Esophagus squamous epithelium (tissue), 5 donors: ENCODE data around the gene MAN2B1. TPM values are rescaled to one million over a fixed set of nuclear protein-coding genes. Genes with fewer than 3 reads are reported as not detected.
"Not testable (repeated sequence)": the region's sequence is repeated elsewhere in the genome, so short reads cannot be mapped to it uniquely, and the experiment has no call there.

Experiments used
- DNase-seq: peaks from one replicate; lab custom pipeline; 2025; lab: John Stamatoyannopoulos, UW
- H3K27ac ChIP-seq, 4 donors: fragments of 200-600 bp; sonication (generic); one replicate each; pipeline ENCODE4 v1.5.1; 2016 to 2019; ENCODE audit warnings: mild to moderate bottlenecking in 1 of 4
- H3K27me3 ChIP-seq, 4 donors: fragments of 200-600 bp; sonication (generic); 1 replicate in 3 of 4; 2 replicates in 1 of 4; pipeline versions ENCODE4 v1.5.1 to v1.6.0; 2017 to 2021; ENCODE audit warnings: antibody characterized with exemption in 1 of 4
- H3K36me3 ChIP-seq, 3 donors: fragments of 200-600 bp; sonication (generic); one replicate each; pipeline ENCODE4 v1.5.1; 2016 to 2019
- H3K4me1 ChIP-seq, 3 donors: fragments of 200-600 bp; sonication (generic); one replicate each; pipeline ENCODE4 v1.5.1; 2017 to 2019
- H3K4me3 ChIP-seq, 4 donors: fragments of 200-600 bp; sonication (generic); 1 replicate in 3 of 4; 2 replicates in 1 of 4; pipeline ENCODE4 v1.5.1; 2016 to 2019; ENCODE audit warnings: mild to moderate bottlenecking in 2 of 4, moderate library complexity in 1 of 4
- H3K9me3 ChIP-seq, 3 donors: fragments of 200-600 bp; sonication (generic); one replicate each; pipeline ENCODE4 v1.5.1; 2016 to 2019
- POLR2A ChIP-seq, 4 donors: fragments of 450-650 bp; IDR thresholded peaks; one replicate each; pipeline ENCODE4 v1.6.1; 2017; ENCODE audit warnings: antibody characterized with exemption in 4 of 4, mild to moderate bottlenecking in 4 of 4, moderate library complexity in 3 of 4
- WGBS, 2 donors: methylation state at CpG; one replicate each; pipeline ENCODE4 v1.1.5; 2018; 5-methylcytosine and 5-hydroxymethylcytosine counted together
- intact Hi-C: fragments of 100-400 bp; cut with DNase I; formaldehyde crosslinking; loops from one replicate; pipeline ENCODE4 v1.15.0; 2022
- total RNA-seq, 4 donors: library from RNA; depleted of rRNA; stranded (reverse); fragments of >200 nt; gene quantifications; one replicate each; pipeline ENCODE4 v1.1.0, GENCODE V29; 2016
- TF ChIP-seq, protein P1 (sequence below), 6 experiments: fragments of 450-650 bp in 4 of 6; fragments of 200-600 bp in 2 of 6; sonication (generic) in 2 of 6; IDR thresholded peaks; one replicate each; pipeline ENCODE4 v1.5.1; 2016 to 2019; ENCODE audit warnings: antibody characterized with exemption in 6 of 6, mild to moderate bottlenecking in 4 of 6, moderate library complexity in 4 of 6
- donor health status: DM: yes; HTN: yes; CAD: no.

Gene MAN2B1
- total RNA-seq, result 10 to 100 TPM; 25.5 to 55.5 (median 39.4) TPM

DNA sequence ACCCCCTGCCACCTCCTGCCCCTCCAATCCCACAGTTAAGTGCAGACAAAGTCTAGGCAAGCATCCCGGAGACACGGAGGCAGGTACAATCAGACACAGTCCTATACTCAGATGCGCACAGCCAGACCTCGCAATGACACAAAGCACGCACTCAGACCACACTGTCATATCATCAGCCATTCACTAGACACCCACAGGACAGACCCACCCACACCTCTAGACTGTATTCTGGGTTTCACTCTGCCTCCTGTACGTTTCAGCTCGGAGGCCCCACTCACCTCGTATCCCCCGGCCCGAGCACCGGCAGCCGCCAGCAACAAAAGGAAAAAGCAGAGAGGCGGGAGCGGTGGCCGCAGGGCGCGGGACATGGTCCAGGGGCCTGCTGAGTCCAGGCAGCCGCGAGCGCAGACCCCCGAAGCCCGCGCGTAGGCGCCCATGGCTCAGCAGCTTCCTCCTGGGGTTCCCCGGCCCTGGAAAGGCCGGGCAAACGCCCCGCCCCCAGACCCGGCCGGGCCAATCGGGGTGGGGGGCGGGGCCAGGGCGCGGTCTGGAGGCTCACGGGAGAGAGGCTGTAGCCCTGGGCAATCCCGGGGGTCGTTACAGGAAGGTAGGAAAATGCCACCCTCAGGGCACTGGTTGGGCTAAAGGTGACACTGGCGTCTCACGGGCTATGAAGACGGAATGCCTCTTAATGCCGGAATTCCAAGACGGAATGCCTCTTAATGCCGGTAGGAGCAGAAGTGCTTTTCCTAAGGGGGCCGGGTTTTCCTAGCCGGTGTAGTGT, at the start of gene MAN2B1, which contains the start of gene WDR83:
MAN2B1 (minus strand) TSS at position 478 of the 784 bp plus-strand sequence; CDS start at position 437, 41 bp downstream.
WDR83 (plus strand) TSS at position 543 of the 784 bp plus-strand sequence. CDS start 2,984 bp downstream, outside the sequence.
- TF ChIP-seq, protein P1, sequence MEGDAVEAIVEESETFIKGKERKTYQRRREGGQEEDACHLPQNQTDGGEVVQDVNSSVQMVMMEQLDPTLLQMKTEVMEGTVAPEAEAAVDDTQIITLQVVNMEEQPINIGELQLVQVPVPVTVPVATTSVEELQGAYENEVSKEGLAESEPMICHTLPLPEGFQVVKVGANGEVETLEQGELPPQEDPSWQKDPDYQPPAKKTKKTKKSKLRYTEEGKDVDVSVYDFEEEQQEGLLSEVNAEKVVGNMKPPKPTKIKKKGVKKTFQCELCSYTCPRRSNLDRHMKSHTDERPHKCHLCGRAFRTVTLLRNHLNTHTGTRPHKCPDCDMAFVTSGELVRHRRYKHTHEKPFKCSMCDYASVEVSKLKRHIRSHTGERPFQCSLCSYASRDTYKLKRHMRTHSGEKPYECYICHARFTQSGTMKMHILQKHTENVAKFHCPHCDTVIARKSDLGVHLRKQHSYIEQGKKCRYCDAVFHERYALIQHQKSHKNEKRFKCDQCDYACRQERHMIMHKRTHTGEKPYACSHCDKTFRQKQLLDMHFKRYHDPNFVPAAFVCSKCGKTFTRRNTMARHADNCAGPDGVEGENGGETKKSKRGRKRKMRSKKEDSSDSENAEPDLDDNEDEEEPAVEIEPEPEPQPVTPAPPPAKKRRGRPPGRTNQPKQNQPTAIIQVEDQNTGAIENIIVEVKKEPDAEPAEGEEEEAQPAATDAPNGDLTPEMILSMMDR (IDR thresholded peaks at IDR 0.05), result peak in 1 of 6 experiments; percentile 12
- peak in 2 of 4 donors; percentile 21 to 34 for TF ChIP-seq POLR2A (IDR thresholded peaks at IDR 0.05)
- peak within 1 kb of the TSS; percentile 70 to 93 (median 76) for H3K4me3 ChIP-seq
- intact Hi-C loops, result no loop called here
- 0 to 4% methylated on average over 7 to 8 of the region's 46 CpGs for WGBS, 2 donors
- H3K27me3 ChIP-seq, result no peaks in the 10 kb centered on the region
- no peaks in the 10 kb centered on the region for H3K9me3 ChIP-seq
- H3K4me1 ChIP-seq, result peaks cover 30 to 61% (median 38%) of the 10 kb centered on the region in 3 donors
- peak within 1 kb of the TSS; percentile 80 to 86 (median 82) for H3K27ac ChIP-seq
- peaks cover 0 to 48% (median 21%) of the 10 kb centered on the region in 3 donors for H3K36me3 ChIP-seq
- DNase-seq, result no peak

DNA sequence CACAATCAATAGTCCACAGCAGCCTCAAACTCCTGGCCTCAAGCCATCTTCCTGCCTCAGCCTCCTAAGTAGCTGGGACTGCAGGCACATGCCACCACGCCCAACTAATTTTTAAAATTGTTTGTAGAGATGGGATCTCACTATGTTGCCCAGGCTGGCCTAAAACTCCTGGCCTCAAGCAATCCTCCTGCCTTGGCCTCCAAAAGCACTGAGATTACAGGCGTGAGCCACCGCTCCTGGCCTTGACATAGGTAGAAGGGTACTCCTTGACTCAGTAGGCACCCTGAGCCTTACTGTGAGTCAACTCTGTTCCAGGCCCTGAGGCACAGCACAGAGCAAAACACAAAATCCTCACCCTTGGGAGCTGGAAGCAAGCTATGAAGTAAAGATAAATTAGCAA, 49.4 kb upstream of the MAN2B1 start:
- Histone ChIP-seq H3K27ac (no peak overlapping the region), H3K4me1 (peaks cover 4 to 44% (median 10%) of the 10 kb centered on the region in 3 donors), H3K27me3 (no peaks in the 10 kb centered on the region), H3K9me3 (no peaks in the 10 kb centered on the region), H3K4me3 (no peak overlapping the region), H3K36me3 (peaks cover 35 to 86% (median 43%) of the 10 kb centered on the region in 3 donors)
- WGBS, 2 donors, result 86 to 100% methylated on average over 1 to 3 of the region's 3 CpGs
- intact Hi-C loops, result loop anchor here (10.0 kb wide), 1 partner anchor 89 kb away; the partner anchor contains the start of genes PRDX2, RNASEH2A and THSD8
- no peak for DNase-seq
- TF ChIP-seq POLR2A (IDR thresholded peaks at IDR 0.05), result no peak
- TF ChIP-seq, protein P1 (IDR thresholded peaks at IDR 0.05), result no peak

DNA sequence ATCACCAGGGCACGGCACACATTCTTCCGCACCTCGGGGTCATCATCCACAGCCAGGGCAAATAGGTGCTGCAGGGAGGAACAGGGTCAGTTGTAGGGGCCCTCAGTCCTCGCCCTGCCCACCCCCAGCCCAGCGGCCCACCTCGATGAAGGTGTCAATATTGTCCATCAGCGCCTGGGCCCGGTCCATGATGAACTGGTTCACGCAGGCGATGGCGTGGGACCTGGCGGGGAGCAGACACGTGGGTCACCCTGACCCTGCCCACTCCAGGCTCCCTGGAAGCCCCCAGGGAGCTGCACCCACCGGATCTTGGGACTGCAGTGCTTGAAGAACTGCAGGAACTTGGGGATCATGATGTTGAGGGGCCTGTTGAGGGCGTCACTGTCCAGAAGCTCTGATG, 48.6 kb upstream of the MAN2B1 start:
- 88 to 100% methylated on average over 1 to 3 of the region's 15 CpGs for WGBS, 2 donors
- Histone ChIP-seq H3K27ac (no peak overlapping the region), H3K4me3 (no peak overlapping the region), H3K36me3 (peaks cover 39 to 94% (median 50%) of the 10 kb centered on the region in 3 donors), H3K27me3 (no peaks in the 10 kb centered on the region), H3K9me3 (no peaks in the 10 kb centered on the region), H3K4me1 (peaks cover 0 to 36% (median 2%) of the 10 kb centered on the region in 3 donors)
- intact Hi-C loops, result loop anchor here (10.0 kb wide), 1 partner anchor 90 kb away; the partner anchor contains the start of genes PRDX2, RNASEH2A and THSD8
- TF ChIP-seq POLR2A (IDR thresholded peaks at IDR 0.05), result no peak
- TF ChIP-seq, protein P1 (IDR thresholded peaks at IDR 0.05), result no peak
- no peak for DNase-seq

DNA sequence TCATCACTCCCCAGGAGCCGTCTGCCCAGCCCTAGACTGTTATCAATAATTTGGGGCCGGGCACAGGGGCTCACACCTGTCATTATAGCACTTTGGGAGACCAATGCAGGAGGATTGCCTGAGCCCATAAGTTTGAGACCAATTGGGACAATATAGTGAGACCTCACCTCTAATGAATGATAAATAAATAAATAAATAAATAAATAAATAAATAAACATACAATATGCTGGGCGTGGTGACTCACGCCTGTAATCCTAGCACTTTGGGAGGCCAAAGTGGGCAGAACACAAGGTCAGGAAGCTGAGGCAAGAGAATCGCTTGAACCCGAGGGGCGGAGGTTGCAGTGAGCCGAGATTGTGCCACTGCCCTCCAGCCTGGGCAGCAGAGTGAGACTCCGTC, 46.8 kb upstream of the MAN2B1 start:
- H3K36me3 ChIP-seq, result peaks cover 51 to 99% (median 64%) of the 10 kb centered on the region in 3 donors
- H3K4me3 ChIP-seq, DNase-seq, H3K27me3 ChIP-seq, H3K9me3 ChIP-seq, H3K27ac ChIP-seq: not testable (repeated sequence)
- 87 to 93% methylated on average over 7 to 8 of the region's 9 CpGs for WGBS, 2 donors
- intact Hi-C loops, result loop anchor here (10.0 kb wide), 1 partner anchor 91 kb away; the partner anchor contains the start of genes PRDX2, RNASEH2A and THSD8
- H3K4me1 ChIP-seq, result peaks cover 0 to 18% (median 0%) of the 10 kb centered on the region in 3 donors

DNA sequence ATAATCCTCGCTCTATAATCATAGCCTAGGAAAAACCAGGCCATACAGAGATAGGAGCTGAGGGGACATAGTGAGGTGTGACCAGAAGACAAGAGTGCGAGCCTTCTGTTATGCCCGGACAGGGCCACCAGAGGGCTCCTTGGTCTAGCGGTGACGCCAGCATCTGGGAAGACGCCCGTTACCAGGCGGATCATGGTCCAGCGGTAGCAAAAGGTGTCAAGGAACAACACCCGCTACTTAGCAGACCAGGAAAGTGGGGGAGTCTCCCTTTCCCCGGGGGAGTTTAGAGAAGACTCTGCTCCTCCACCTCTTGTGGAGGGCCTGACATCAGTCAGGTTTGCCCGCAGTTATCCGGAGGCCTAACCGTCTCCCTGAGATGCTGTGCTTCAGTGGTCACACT, 45.5 kb upstream of the MAN2B1 start:
- not testable (repeated sequence) for H3K9me3 ChIP-seq, H3K27me3 ChIP-seq, H3K4me3 ChIP-seq, DNase-seq, H3K27ac ChIP-seq, H3K4me1 ChIP-seq
- TF ChIP-seq, protein P1 (IDR thresholded peaks at IDR 0.05), result peak in 5 of 6 experiments; percentile 30 to 59 (median 39)
- peaks cover 51 to 99% (median 61%) of the 10 kb centered on the region in 3 donors for H3K36me3 ChIP-seq
- WGBS, 2 donors, result 67 to 82% methylated on average over 4 to 6 of the region's 14 CpGs
- intact Hi-C loops, result loop anchor here (10.0 kb wide), 1 partner anchor 93 kb away; the partner anchor contains the start of genes PRDX2, RNASEH2A and THSD8
